HG03460 (cell line): ENCODE data around the gene DDC.
A peak's percentile ranks its signal among the peaks of the same experiment; 100 is the strongest.

Experiments used
- ATAC-seq: cut with Tn5 transposase; IDR thresholded peaks from one replicate; pipeline ENCODE4 v1.9.1; 2021; ENCODE audit not compliant: unreplicated experiment

DDC gene, protein sequence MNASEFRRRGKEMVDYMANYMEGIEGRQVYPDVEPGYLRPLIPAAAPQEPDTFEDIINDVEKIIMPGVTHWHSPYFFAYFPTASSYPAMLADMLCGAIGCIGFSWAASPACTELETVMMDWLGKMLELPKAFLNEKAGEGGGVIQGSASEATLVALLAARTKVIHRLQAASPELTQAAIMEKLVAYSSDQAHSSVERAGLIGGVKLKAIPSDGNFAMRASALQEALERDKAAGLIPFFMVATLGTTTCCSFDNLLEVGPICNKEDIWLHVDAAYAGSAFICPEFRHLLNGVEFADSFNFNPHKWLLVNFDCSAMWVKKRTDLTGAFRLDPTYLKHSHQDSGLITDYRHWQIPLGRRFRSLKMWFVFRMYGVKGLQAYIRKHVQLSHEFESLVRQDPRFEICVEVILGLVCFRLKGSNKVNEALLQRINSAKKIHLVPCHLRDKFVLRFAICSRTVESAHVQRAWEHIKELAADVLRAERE

DNA sequence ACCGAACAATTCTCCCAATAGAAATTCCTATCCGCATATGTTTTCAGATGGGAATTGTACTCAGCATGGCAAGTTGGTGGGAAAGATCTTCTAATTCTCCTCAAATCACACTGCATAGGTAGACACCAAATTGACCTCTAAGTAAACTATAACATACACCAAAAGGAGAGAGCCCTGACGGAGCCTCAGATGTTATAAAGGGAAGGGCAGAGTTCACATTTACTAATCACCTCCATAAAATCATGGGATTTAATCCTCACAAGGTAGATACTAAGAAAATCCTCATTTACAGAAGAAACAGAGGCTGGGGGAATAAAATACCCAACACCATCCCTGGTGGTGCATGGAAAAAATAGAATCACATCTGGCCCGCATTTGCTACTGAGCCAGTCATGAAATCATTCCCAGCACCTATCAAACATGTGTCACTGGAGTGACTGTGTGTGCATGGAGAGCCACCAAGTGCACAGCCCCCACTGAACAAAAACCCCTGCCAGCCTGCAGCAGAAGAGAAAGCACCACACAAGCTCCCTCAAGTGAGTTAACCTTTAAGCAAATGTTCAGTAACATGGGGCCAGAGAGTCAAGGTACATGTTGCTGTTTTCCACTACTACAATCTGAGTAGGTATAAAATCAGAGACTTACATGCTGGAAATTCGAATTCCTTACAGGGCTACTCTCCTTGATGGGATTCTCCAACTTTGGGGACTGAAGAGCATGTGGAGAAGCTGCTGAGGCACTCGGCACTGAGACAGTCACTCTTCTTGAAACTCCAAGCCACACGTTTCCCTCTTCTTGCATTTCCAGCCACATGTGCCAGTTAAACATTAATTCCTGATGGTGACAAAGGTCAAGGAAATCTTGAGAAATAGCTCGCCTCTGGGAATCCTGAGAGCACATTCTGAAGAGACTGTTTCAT lies at the start of gene DDC:
Gene DDC, minus strand, starts transcription at position 766 of the 919 bp plus-strand sequence. CDS start 21,320 bp downstream, outside the sequence.
- ATAC-seq: no peak

DNA sequence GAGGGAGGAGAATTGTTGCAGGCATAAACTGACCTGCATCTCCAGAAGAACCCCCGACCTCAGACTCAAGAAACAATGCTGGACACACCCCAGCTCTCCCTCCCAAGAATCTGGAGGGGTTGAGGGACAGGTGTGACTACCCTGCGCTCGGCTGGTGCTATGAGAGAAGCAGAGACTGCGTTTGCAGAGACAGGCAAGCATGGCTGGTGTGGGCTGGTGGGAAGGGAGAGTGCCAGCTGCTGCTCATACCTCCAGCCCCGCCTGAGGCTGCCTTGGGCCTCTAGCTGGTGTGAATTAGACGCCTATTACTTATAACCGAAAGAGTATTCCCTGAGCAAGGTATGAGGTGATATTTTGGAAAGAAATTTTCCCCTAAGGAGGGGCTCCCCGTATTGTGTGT lies 48.3 kb upstream of the DDC start:
- no peak for ATAC-seq

DNA sequence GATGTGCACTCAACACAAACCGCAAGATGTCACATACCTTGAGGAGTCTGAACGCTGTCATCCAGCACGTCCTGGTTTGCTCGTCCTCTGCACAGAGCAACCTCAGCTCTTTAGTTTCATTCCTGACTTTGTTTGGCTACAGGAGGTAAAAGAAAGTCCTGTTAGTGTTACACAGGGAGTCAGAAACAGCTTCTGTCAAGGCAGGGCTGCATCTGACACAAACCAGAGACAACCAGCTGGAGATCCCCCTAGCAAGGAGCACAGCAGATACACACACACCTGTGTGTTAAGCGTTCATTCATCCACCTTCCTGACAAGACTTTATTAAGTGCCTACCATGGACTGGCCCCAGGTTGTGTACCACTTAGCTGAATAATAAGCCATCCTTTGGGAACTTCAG lies 47.5 kb upstream of the DDC start:
- no peak for ATAC-seq

- no peak for ATAC-seq
These were observed 45.5 kb upstream of the DDC start for GRCh38 chr7:50610521-50611277.

DNA sequence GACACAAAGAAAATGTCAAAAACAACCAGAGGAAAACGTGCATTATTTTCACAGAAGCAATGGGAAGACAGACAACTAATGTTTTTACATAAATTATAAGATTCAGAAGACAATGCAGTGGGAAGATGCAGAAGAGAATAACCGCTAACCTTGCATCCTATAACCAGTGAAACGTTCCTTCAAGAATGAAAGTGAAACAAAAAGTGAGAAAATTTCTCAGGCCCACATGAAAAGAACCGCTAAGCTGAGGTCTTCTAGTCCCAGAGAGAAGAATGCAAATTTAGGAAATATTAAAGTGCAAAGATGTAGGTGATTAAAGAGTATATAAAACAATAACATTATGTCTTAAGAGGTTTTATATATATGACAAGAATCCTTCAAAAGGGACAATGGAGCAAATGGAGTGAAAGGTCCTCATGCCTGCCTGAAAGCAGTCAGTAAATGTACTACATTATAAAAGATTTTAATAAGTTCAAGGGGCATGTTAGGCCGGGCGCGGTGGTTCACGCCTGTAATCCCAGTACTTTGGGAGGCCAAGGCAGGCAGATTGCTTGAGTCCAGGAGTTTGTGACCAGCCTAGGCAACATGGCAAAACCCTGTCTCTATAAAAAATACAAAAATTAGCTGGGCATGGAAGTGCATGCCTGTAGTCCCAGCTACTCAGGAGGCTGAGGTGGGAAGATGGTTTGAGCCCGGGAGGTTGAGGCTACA lies 43.1 kb upstream of the DDC start:
- no peak for ATAC-seq

DNA sequence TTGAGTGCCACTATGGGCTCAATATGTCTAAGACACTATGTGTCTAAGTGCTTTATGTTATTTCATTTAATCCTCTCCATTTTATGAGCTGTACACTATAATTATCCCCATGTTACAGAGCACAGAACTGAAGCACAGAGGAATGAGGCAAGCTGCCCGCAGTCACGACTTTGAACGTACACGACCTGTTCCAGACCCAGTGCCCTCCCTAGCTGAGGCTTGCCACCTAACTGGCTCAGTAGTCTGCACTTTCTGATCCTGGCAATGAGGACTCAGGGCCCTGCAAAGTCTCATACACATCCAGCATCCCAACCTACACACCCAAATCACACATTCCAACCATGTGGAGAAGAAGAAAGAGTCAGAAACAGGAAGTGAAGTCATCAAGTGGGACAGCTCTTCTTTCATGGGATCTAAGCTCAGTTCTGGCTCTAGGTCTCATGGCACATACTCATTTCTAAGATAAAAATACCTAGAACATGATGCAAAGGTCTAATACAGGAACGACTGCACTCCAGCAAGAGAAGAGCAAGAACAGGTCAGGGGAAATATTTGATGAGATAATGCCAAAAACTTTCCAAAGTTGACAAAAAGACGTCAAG lies 42.4 kb upstream of the DDC start:
- ATAC-seq: no peak

- no peak for ATAC-seq
These were observed 39.9 kb upstream of the DDC start for GRCh38 chr7:50605059-50605458.

- ATAC-seq: no peak
These were observed 38.1 kb upstream of the DDC start for GRCh38 chr7:50603287-50603686.

- no peak for ATAC-seq
These were observed 34.2 kb upstream of the DDC start for GRCh38 chr7:50599385-50599784.

DNA sequence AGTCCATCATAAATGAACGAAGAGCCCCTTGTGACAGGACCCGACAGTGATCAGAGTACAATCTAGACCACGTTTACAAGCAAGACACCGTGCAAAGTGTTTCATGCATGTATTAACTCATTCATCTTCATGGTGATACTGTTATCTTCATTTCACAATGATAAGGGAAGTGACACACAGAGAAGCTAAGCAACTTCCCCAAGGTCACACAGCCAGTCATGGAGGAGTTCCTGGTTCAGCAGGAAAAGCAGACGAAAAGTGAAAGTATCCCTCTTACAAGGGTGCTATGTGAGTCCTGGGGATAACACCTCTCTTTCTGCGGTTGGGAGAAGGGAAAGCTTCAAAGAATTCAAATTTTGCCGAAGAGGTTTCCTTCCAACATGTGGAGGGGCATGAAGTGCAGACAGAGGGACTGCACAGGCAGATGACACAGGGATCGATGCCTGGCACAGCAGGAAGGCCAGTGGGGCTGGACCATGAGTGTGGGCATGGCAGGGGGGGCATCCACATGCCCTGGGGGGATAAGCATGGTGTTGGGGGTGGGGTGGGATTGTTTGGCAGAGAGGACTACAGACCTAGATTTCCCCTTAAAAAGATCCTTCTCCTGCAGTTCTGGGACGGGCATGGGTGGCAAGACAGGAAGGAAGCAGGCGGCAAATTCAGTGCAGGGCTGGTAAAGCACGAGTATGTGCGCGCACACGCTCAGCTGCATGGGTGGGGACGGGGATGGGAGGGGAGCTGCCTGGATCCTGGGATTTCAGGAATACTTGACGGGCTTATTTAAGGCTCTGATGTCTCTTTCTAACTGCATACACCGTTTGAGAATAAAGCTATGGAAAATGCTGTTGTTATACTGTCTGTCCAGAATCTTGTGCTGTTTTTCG lies 33.5 kb upstream of the DDC start:
- no peak for ATAC-seq

DNA sequence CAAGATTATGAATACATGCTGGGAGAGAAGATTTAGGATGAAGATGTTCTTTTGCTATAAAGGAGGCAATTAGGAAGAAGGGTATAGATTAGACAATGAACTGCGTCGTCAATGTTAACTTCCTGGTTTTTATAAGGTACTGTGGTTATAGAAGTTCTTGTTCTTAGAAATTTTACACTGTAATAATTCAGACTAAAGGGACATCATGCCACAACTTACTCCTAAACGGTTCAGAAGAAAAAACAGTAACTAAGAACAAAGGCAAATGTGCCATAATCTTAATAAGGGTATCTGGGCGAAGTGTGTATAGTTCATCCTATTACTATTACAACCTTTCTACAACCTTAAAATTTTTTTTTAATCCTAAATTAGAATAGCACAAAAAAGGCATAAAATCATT lies 31.3 kb upstream of the DDC start:
- no peak for ATAC-seq

DNA sequence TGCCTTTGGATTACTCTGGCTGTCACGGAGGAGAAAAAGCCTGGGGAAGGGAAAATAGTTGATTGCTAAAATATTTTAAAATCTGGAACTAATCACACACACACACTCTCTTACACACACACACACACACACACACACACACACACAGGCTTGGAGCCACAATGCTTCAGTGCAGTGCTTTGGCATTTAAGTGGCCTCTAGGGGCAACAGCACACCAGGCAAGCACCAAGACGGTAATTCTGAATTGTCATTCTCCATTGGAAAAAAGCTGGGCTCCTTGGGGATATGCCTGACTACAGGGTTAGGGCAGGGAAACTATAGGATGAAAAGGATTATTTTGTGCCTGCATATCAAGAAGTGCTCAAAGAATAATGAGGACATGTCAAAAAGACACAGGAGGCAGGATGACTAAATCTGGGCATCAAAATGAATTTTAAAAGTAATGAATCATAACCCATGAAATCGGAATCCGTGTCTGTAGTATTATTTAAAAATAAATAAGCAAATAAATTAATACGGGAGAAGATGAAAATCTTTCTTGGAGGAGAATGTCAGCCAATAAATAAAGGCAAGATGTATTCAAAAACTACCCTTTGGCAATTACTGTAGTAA lies 30.4 kb upstream of the DDC start:
- ATAC-seq: peak; percentile 18

- peak; percentile 44 for ATAC-seq
These were observed 29.7 kb upstream of the DDC start for GRCh38 chr7:50594734-50595485.

DNA sequence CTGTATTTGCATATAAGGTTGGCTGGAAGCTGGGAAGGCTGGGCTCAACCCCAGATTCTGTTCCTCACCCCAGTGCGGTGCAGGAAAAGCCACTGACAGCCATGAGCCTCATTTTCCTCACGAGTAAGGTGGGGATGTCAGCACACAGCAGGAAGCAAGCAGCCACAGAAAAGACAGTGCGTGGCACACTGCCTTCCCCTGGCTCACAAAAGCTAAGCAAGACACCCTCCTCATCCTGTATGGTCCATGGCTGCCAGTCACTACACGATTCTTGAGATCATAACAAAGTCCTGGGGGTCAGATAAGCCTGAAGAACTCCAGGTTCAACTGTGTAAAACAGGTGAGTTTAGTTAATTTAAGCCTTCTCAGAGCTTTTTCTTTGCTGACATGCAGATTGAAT lies 28.9 kb upstream of the DDC start:
- no peak for ATAC-seq

DNA sequence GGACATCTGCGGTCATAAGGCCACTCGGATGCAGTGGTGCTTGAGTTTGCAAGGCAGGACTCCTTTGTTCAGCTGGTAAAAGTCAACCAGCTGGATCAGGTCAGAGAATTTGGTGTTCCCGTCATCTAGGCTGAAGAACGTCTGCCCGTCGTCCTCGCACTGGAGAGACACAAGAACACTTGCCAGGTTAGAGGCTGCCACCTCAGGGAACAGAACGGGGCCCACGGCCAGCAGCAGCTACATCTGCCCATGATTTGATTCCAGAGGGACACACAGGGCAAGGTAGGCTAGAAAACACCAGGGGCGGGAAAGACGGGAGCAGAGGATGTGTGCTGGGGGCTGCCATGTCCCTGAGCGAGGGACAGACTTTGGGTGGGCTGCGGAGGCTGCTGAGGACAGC lies 27.7 kb upstream of the DDC start:
- no peak for ATAC-seq

DNA sequence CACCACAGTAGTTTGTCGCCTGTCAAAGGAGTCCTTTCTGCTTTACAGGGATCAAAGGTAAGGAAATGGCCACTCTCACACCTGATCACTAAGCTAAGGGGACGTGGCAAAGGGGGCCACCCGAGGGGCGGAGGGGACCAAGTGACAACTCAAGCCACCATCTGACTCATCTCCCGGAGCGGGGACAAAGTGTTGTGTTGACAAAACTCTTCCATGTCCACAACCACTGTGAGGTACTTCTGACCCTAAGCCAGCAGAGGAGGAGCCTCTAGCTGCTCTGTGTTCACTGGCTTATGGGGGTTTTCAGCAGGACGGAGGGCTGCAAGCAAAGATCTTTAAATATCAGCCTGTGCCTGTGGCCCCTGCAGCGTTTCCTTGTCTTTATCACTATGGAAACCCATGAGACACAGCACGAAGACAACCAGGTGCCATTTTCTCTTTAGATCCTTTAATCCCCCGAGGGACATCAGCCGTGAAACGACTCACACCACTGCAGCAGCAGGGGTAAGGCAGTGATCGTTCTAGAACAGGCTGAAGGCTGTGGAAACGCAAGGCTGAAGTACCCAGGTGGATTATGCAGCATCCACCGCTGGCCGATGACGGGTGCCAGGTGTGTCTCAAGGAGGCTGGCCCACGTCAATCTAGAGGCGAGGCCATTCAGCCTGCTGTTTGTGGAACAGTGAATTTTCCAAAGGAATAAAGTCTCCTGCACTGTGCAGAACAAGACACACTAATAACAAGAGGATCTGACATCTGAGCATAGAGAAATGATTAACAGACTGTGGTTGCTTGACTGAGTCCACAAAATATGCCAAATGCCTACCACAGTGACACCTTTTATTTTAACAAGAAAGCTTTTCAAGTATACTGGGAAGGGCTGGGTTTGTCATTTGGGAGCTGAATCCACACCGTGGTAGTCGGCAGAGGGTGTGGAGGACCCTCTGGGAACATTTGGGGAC lies 26.6 kb upstream of the DDC start:
- ATAC-seq: peak; percentile 60

- no peak for ATAC-seq
These were observed 25.9 kb upstream of the DDC start for GRCh38 chr7:50591098-50591479.
